K562 (cell line): Measurements from ENCODE around the gene CNPY4. TPM values are rescaled to one million over a fixed set of nuclear protein-coding genes. Genes with fewer than 3 reads are reported as not detected.

Source experiments
- ARNT ChIP-seq, 2 experiments: fragments of 450-650 bp; IDR thresholded peaks; 2 replicates each; pipeline ENCODE4 v1.6.1; 2016; ENCODE audit warnings: mild to moderate bottlenecking in 1 of 2
- BRF2 ChIP-seq: IDR thresholded peaks from 3 replicates; pipeline ENCODE4 v1.6.1; 2011; ENCODE audit warnings: borderline replicate concordance, mild to moderate bottlenecking; ENCODE audit not compliant: insufficient read length, insufficient read depth
- CTCF ChIP-seq, 3 experiments: IDR thresholded peaks in 2 of 3; conservative IDR thresholded peaks in 1 of 3; 2 replicates each; pipeline ENCODE4 v1.5.1; 2011 to 2012; ENCODE audit warnings: low read length in 3 of 3, mild to moderate bottlenecking in 3 of 3, control low read depth in 2 of 3, improper control_type of control experiment in 1 of 3, inconsistent platforms in 1 of 3, low read depth in 1 of 3, mixed read lengths in 1 of 3, moderate library complexity in 1 of 3; ENCODE audit not compliant: insufficient read depth in 2 of 3
- EP400 ChIP-seq: fragments of 450-650 bp; IDR thresholded peaks from 2 replicates; pipeline ENCODE4 v1.6.1; 2017; ENCODE audit warnings: antibody characterized with exemption, mild to moderate bottlenecking, moderate library complexity
- FOXK2 ChIP-seq, 2 experiments: fragments of 450-650 bp; IDR thresholded peaks in 1 of 2; conservative IDR thresholded peaks in 1 of 2; 2 replicates each; pipeline ENCODE4 v1.6.1; 2016; ENCODE audit warnings: low read depth in 2 of 2, mild to moderate bottlenecking in 1 of 2
- MNT ChIP-seq, 2 experiments: fragments of 450-650 bp; conservative IDR thresholded peaks; 2 replicates each; pipeline ENCODE4 v1.6.1; 2017; ENCODE audit warnings: mild to moderate bottlenecking in 2 of 2, moderate library complexity in 2 of 2
- NONO ChIP-seq, 2 experiments: fragments of 200-400 bp in 1 of 2; fragments of 450-650 bp in 1 of 2; formaldehyde crosslinking in 1 of 2; IDR thresholded peaks; 2 replicates each; pipeline ENCODE4 v1.6.1; 2017; ENCODE audit warnings: low read depth in 2 of 2, mild to moderate bottlenecking in 2 of 2, moderate library complexity in 2 of 2, low read length in 1 of 2
- PCBP1 ChIP-seq: fragments of 200-400 bp; formaldehyde crosslinking; IDR thresholded peaks from 2 replicates; pipeline ENCODE4 v1.6.1; 2018; ENCODE audit warnings: mild to moderate bottlenecking, low read depth, low read length; ENCODE audit not compliant: poor library complexity, severe bottlenecking
- RREB1 ChIP-seq: fragments of 250-450 bp; sonication (Bioruptor Pico); IDR thresholded peaks from 2 replicates; pipeline ENCODE4 v1.4.0; 2020
- SP2 ChIP-seq: IDR thresholded peaks from 2 replicates; pipeline ENCODE4 v1.6.1; 2011; ENCODE audit warnings: mild to moderate bottlenecking, low read depth, low read length, moderate library complexity; ENCODE audit not compliant: poor library complexity, severe bottlenecking; ENCODE audit errors: extremely low read depth
- ZBED1 ChIP-seq: IDR thresholded peaks from 2 replicates; pipeline ENCODE4 v1.6.1; 2014
- ZNF121 ChIP-seq: sonication (generic); formaldehyde crosslinking; conservative IDR thresholded peaks from 2 replicates; pipeline ENCODE4 v1.8.0; 2022; ENCODE audit warnings: missing genetic modification reagents
- ZNF280B ChIP-seq: fragments of 250-450 bp; sonication (Bioruptor Pico); IDR thresholded peaks from 2 replicates; pipeline ENCODE4 v1.5.1; 2021; ENCODE audit warnings: mild to moderate bottlenecking
- ZNF354B ChIP-seq: fragments of 250-450 bp; sonication (Bioruptor Pico); IDR thresholded peaks from 2 replicates; pipeline ENCODE4 v1.4.0; 2020
- polyA plus RNA-seq, 8 experiments: library from polyadenylated mRNA; depleted of rRNA in 4 of 8; stranded (reverse) in 5 of 8; unstranded in 3 of 8; fragments of >200 nt; fragmentation: Nextera tagmentation in 2 of 8; fragmentation: Illumina TruSeq in 1 of 8; extraction: Ambion mirVana in 2 of 8; extraction: Trizol in 1 of 8; gene quantifications; 2 replicates each; pipeline versions ENCODE4 v1.2.1 to v1.2.3, GENCODE V29; 2011 to 2014; ENCODE audit warnings: inconsistent platforms in 1 of 8, missing spikeins in 1 of 8
- total RNA-seq, 7 experiments: library from RNA; depleted of rRNA in 6 of 7; stranded (reverse); fragments of >200 nt in 6 of 7; fragmentation: Illumina TruSeq in 2 of 7; extraction: Trizol in 2 of 7; gene quantifications; 2 replicates each; pipeline versions ENCODE4 v1.2.1 to v1.2.3, GENCODE V29; 2011 to 2021; ENCODE audit warnings: low replicate concordance in 1 of 7

CNPY4 gene
- total and polyA plus RNA-seq, 9 of the 15 experiments (the other 6 are each of a cell fraction or from before 2014, with no cell fraction given): 1.9 to 11.2 (median 7.0) TPM

- no peak for TF ChIP-seq RREB1
- TF ChIP-seq ZNF280B: no peak
- no peak for TF ChIP-seq BRF2
- peak in 1 of 2 experiments; percentile 75; a peak in 2 of 4 replicates for TF ChIP-seq ARNT (IDR thresholded peaks at IDR 0.05)
- no peak for TF ChIP-seq PCBP1
- TF ChIP-seq FOXK2 (conservative IDR thresholded peaks at IDR 0.05 in 1 of 2, IDR thresholded peaks at IDR 0.05 in 1 of 2; ENCODE audit: low read depth in 2 of 2): no peak; a peak in 1 of 4 replicates
- no peak for TF ChIP-seq SP2
- TF ChIP-seq NONO (IDR thresholded peaks at IDR 0.05; ENCODE audit: low read depth in 2 of 2, low read length in 1 of 2): no peak
- TF ChIP-seq ZNF354B (CRISPR knock-in tag): no peak
- TF ChIP-seq ZNF121 (CRISPR knock-in tag): peak; percentile 81
- TF ChIP-seq ZBED1: no peak
- peak; percentile 69 for TF ChIP-seq EP400
- peak; percentile 87 to 90 (median 90) for TF ChIP-seq CTCF (IDR thresholded peaks at IDR 0.05 in 2 of 3, conservative IDR thresholded peaks at IDR 0.05 in 1 of 3; ENCODE audit: insufficient read depth in 2 of 3, low read depth in 1 of 3, low read length in 3 of 3)
- TF ChIP-seq MNT (conservative IDR thresholded peaks at IDR 0.05): no peak; a peak in 2 of 4 replicates
Observed at GRCh38 chr7:100130608-100131453, 11.4 kb downstream of the CNPY4 start (continued).
